ENCODE measurements around the gene USP32.
"Not testable (repeated sequence)": the region's sequence is repeated elsewhere in the genome, so short reads cannot be mapped to it uniquely, and the experiment has no call there.

The USP32 gene

GRCh38 chr17:60174767-60175166, 217.2 kb downstream of the USP32 start:
- DNase-seq; H3K27me3 Mint-ChIP-seq; H3K4me3 Mint-ChIP-seq; ATAC-seq (replicated peaks); H3K9me3 Mint-ChIP-seq; H3K27ac Mint-ChIP-seq: not testable (repeated sequence)
- peaks cover 6 to 21% of the 10 kb centered on the region in 2 donors for H3K36me3 Mint-ChIP-seq
- H3K4me1 Mint-ChIP-seq = peaks cover 10 to 16% of the 10 kb centered on the region in 2 donors

- H3K27ac Mint-ChIP-seq = no peak overlapping the region
- DNase-seq (no peak), ATAC-seq (replicated peaks) (no peak)
- H3K4me1 Mint-ChIP-seq = peaks cover 10 to 16% of the 10 kb centered on the region in 2 donors
- H3K27me3 Mint-ChIP-seq = no peaks in the 10 kb centered on the region
- no peak overlapping the region for H3K4me3 Mint-ChIP-seq
- H3K9me3 Mint-ChIP-seq = no peaks in the 10 kb centered on the region
- peaks cover 4 to 21% of the 10 kb centered on the region in 2 donors for H3K36me3 Mint-ChIP-seq
Observed at GRCh38 chr17:60174035-60174434, 217.9 kb downstream of the USP32 start.

- ATAC-seq (replicated peaks) (peak; percentile 38 to 77), DNase-seq (no peak)
- no peaks in the 10 kb centered on the region for H3K27me3 Mint-ChIP-seq
- H3K27ac Mint-ChIP-seq = no peak overlapping the region
- no peaks in the 10 kb centered on the region for H3K9me3 Mint-ChIP-seq
- H3K4me1 Mint-ChIP-seq = peaks cover 10 to 16% of the 10 kb centered on the region in 2 donors
- no peak overlapping the region for H3K4me3 Mint-ChIP-seq
- peaks cover 3 to 16% of the 10 kb centered on the region in 2 donors for H3K36me3 Mint-ChIP-seq
Observed at GRCh38 chr17:60173304-60173819, 218.6 kb downstream of the USP32 start.

GRCh38 chr17:60171753-60172079, 220.2 kb downstream of the USP32 start:
- Mint-ChIP-seq H3K27me3 (peaks cover 5 to 11% of the 10 kb centered on the region in 2 donors), H3K4me1 (peaks cover 16 to 21% of the 10 kb centered on the region in 2 donors), H3K27ac (no peak overlapping the region), H3K36me3 (peaks cover 0 to 11% of the 10 kb centered on the region in 2 donors), H3K4me3 (no peak overlapping the region), H3K9me3 (no peaks in the 10 kb centered on the region)
- ATAC-seq (replicated peaks) = no peak
- DNase-seq = no peak

GRCh38 chr17:60170835-60171752, 220.8 kb downstream of the USP32 start:
- DNase-seq (no peak), ATAC-seq (replicated peaks) (no peak)
- H3K27me3 Mint-ChIP-seq = peaks cover 5 to 11% of the 10 kb centered on the region in 2 donors
- H3K4me1 Mint-ChIP-seq = peaks cover 16 to 23% of the 10 kb centered on the region in 2 donors
- H3K36me3 Mint-ChIP-seq = peaks cover 0 to 5% of the 10 kb centered on the region in 2 donors
- no peaks in the 10 kb centered on the region for H3K9me3 Mint-ChIP-seq
- no peak overlapping the region for H3K4me3 Mint-ChIP-seq
- H3K27ac Mint-ChIP-seq = no peak overlapping the region

GRCh38 chr17:60169921-60170817, 221.8 kb downstream of the USP32 start:
- H3K27me3 Mint-ChIP-seq = peaks cover 5 to 11% of the 10 kb centered on the region in 2 donors
- DNase-seq (no peak), ATAC-seq (replicated peaks) (no peak)
- H3K4me1 Mint-ChIP-seq = peaks cover 17 to 32% of the 10 kb centered on the region in 2 donors
- H3K36me3 Mint-ChIP-seq = peaks cover 0 to 5% of the 10 kb centered on the region in 2 donors
- no peak overlapping the region for H3K27ac Mint-ChIP-seq
- no peak overlapping the region for H3K4me3 Mint-ChIP-seq
- H3K9me3 Mint-ChIP-seq = no peaks in the 10 kb centered on the region

GRCh38 chr17:60168654-60169053, 223.3 kb downstream of the USP32 start:
- H3K27ac Mint-ChIP-seq = no peak overlapping the region
- no peak for DNase-seq
- peaks cover 0 to 5% of the 10 kb centered on the region in 2 donors for H3K36me3 Mint-ChIP-seq
- ATAC-seq (replicated peaks) = no peak
- H3K4me3 Mint-ChIP-seq = no peak overlapping the region
- H3K4me1 Mint-ChIP-seq = peaks cover 16 to 32% of the 10 kb centered on the region in 2 donors
- H3K27me3 Mint-ChIP-seq = peaks cover 10 to 19% of the 10 kb centered on the region in 2 donors
- no peaks in the 10 kb centered on the region for H3K9me3 Mint-ChIP-seq

- Mint-ChIP-seq H3K27me3 (peaks cover 17 to 32% of the 10 kb centered on the region in 2 donors), H3K4me3 (no peak overlapping the region), H3K4me1 (peaks cover 12 to 27% of the 10 kb centered on the region in 2 donors), H3K36me3 (no peaks in the 10 kb centered on the region), H3K27ac (no peak overlapping the region), H3K9me3 (no peaks in the 10 kb centered on the region)
- no peak for DNase-seq
- ATAC-seq (replicated peaks) = no peak
Observed at GRCh38 chr17:60167065-60167741, 224.7 kb downstream of the USP32 start.

GRCh38 chr17:60165971-60166370, 226.0 kb downstream of the USP32 start:
- H3K4me3 Mint-ChIP-seq = no peak overlapping the region

GRCh38 chr17:60165223-60165622, 226.7 kb downstream of the USP32 start:
- Mint-ChIP-seq H3K4me1 (peaks cover 18 to 37% of the 10 kb centered on the region in 2 donors), H3K36me3 (no peaks in the 10 kb centered on the region), H3K9me3 (no peaks in the 10 kb centered on the region), H3K27me3 (peaks cover 35 to 52% of the 10 kb centered on the region in 2 donors), H3K4me3 (no peak overlapping the region), H3K27ac (no peak overlapping the region)
- no peak for ATAC-seq (replicated peaks)
- DNase-seq = no peak

More at GRCh38 chr17:60165971-60166370, 226.0 kb downstream of the USP32 start:
- H3K27ac Mint-ChIP-seq = no peak overlapping the region
- DNase-seq (no peak), ATAC-seq (replicated peaks) (peak; percentile 69 to 73)
- H3K27me3 Mint-ChIP-seq = peaks cover 28 to 44% of the 10 kb centered on the region in 2 donors
- peaks cover 17 to 35% of the 10 kb centered on the region in 2 donors for H3K4me1 Mint-ChIP-seq
- no peaks in the 10 kb centered on the region for H3K9me3 Mint-ChIP-seq
- H3K36me3 Mint-ChIP-seq = no peaks in the 10 kb centered on the region

- Mint-ChIP-seq H3K36me3 (no peaks in the 10 kb centered on the region), H3K4me1 (peaks cover 21 to 33% of the 10 kb centered on the region in 2 donors), H3K4me3 (no peak overlapping the region), H3K27me3 (peaks cover 41 to 57% of the 10 kb centered on the region in 2 donors), H3K27ac (no peak overlapping the region), H3K9me3 (no peaks in the 10 kb centered on the region)
- ATAC-seq (replicated peaks) (no peak), DNase-seq (no peak)
Observed at GRCh38 chr17:60164697-60165096, 227.2 kb downstream of the USP32 start.

- H3K4me3 Mint-ChIP-seq = no peak overlapping the region
- H3K9me3 Mint-ChIP-seq = no peaks in the 10 kb centered on the region
- DNase-seq (no peak), ATAC-seq (replicated peaks) (no peak)
- peaks cover 44 to 60% of the 10 kb centered on the region in 2 donors for H3K27me3 Mint-ChIP-seq
- peaks cover 21 to 33% of the 10 kb centered on the region in 2 donors for H3K4me1 Mint-ChIP-seq
- no peaks in the 10 kb centered on the region for H3K36me3 Mint-ChIP-seq
- H3K27ac Mint-ChIP-seq = no peak overlapping the region
Observed at GRCh38 chr17:60164164-60164563, 227.8 kb downstream of the USP32 start.

GRCh38 chr17:60163108-60163784, 228.7 kb downstream of the USP32 start:
- H3K9me3 Mint-ChIP-seq = no peaks in the 10 kb centered on the region
- no peak for ATAC-seq (replicated peaks)
- no peak overlapping the region for H3K4me3 Mint-ChIP-seq
- H3K27me3 Mint-ChIP-seq = peaks cover 44 to 60% of the 10 kb centered on the region in 2 donors
- DNase-seq = no peak
- H3K27ac Mint-ChIP-seq = no peak overlapping the region
- peaks cover 21 to 33% of the 10 kb centered on the region in 2 donors for H3K4me1 Mint-ChIP-seq
- H3K36me3 Mint-ChIP-seq = no peaks in the 10 kb centered on the region

Data from stimulated activated naive B cell treated with anti-CD40 and anti-IgM and Interleukin-4, amounts not matched to agents 10 μg/mL and 1 μg/mL and 100 μg/mL, for 72 hours (primary cell).